T-cell (primary cell): ENCODE data around the gene SIKE1. TPM values are rescaled to one million over a fixed set of nuclear protein-coding genes. Genes with fewer than 3 reads are reported as not detected.
"Not testable (repeated sequence)": the region's sequence is repeated elsewhere in the genome, so short reads cannot be mapped to it uniquely, and the experiment has no call there.

Experiments
- ATAC-seq, 4 experiments: fragments of 200-7000 bp in 3 of 4; fragments of 150-1000 bp in 1 of 4; cut with Tn5 transposase; replicated peaks in 1 of 4; 1 replicate in 3 of 4; 2 replicates in 1 of 4; pipeline ENCODE4 v1.10.0; 2021; ENCODE audit warnings: moderate library complexity in 3 of 4, mild to moderate bottlenecking in 2 of 4, moderate number of reproducible peaks in 1 of 4
- CTCF ChIA-PET, 2 donors: fragments of 300-600 bp; sonication (Branson Sonifier 250); formaldehyde crosslinking; loops; one replicate each; lab custom pipeline; 2022; ENCODE audit warnings: antibody characterized with exemption in 2 of 2; lab: Charles Lee
- POLR2A ChIA-PET, 2 donors: fragments of 300-600 bp; sonication (Branson Sonifier 250); formaldehyde crosslinking; loops; one replicate each; lab custom pipeline; 2022; ENCODE audit warnings: antibody characterized with exemption in 2 of 2; lab: Charles Lee
- DNase-seq, 35 experiments: peaks; one replicate each; pipeline versions ENCODE4 v3.0.0 to v3.0.0-alpha.2; 2013 to 2023
- H3K27ac ChIP-seq: one replicate; pipeline ENCODE4 v1.5.1; 2013; ENCODE audit warnings: low read length
- H3K27me3 ChIP-seq, 2 experiments: replicated peaks in 1 of 2; 1 replicate in 1 of 2; 2 replicates in 1 of 2; pipeline versions ENCODE4 v1.6.1 to v1.7.0; 2013; ENCODE audit warnings: low read length in 1 of 2, mixed read lengths in 1 of 2; ENCODE audit not compliant: control insufficient read depth in 2 of 2, insufficient read depth in 2 of 2; ENCODE audit errors: extremely low read depth in 1 of 2
- H3K36me3 ChIP-seq, 2 donors: 1 replicate in 1 of 2; 2 replicates in 1 of 2; pipeline versions ENCODE4 v1.6.1 to v1.7.0; 2013; ENCODE audit warnings: low read length in 1 of 2; ENCODE audit not compliant: control insufficient read depth in 2 of 2, insufficient read depth in 1 of 2; ENCODE audit errors: extremely low read depth in 1 of 2
- H3K4me1 ChIP-seq, 2 experiments: 1 replicate in 1 of 2; 2 replicates in 1 of 2; pipeline versions ENCODE4 v1.6.1 to v1.7.0; 2013; ENCODE audit warnings: low read length in 2 of 2, mixed read lengths in 1 of 2; ENCODE audit not compliant: insufficient read depth in 2 of 2, control insufficient read depth in 1 of 2; ENCODE audit errors: extremely low read depth in 1 of 2
- H3K4me3 ChIP-seq, 2 donors: 1 replicate in 1 of 2; 2 replicates in 1 of 2; pipeline versions ENCODE4 v1.5.1 to v1.7.0; 2013; ENCODE audit warnings: mild to moderate bottlenecking in 2 of 2, low read length in 1 of 2, moderate library complexity in 1 of 2; ENCODE audit not compliant: control insufficient read depth in 1 of 2; ENCODE audit errors: extremely low read depth in 1 of 2
- H3K9me3 ChIP-seq: 2 replicates; pipeline ENCODE4 v1.7.0; 2013
- H3K27ac Mint-ChIP-seq, 2 donors: one replicate each; pipeline ENCODE4 v1.8.0; 2020 to 2021; ENCODE audit warnings: mild to moderate bottlenecking in 2 of 2, mixed read lengths in 2 of 2
- H3K27me3 Mint-ChIP-seq, 2 donors: one replicate each; pipeline ENCODE4 v1.8.0; 2021 to 2022; ENCODE audit warnings: mixed read lengths in 2 of 2
- H3K36me3 Mint-ChIP-seq: one replicate; pipeline ENCODE4 v1.8.0; 2021; ENCODE audit warnings: mixed read lengths
- H3K4me1 Mint-ChIP-seq, 3 donors: one replicate each; pipeline ENCODE4 v1.8.0; 2020 to 2022; ENCODE audit warnings: mixed read lengths in 3 of 3, mild to moderate bottlenecking in 1 of 3
- H3K4me3 Mint-ChIP-seq, 3 donors: one replicate each; pipeline ENCODE4 v1.8.0; 2020 to 2022; ENCODE audit warnings: mild to moderate bottlenecking in 3 of 3, mixed read lengths in 3 of 3, moderate library complexity in 3 of 3
- H3K9me3 Mint-ChIP-seq, 3 donors: one replicate each; pipeline ENCODE4 v1.8.0; 2020 to 2022; ENCODE audit warnings: mixed read lengths in 3 of 3
- WGBS: methylation state at CpG from one replicate; pipeline ENCODE4 v1.1.5; 2013; ENCODE audit warnings: missing lambda C conversion rate; ENCODE audit not compliant: insufficient coverage; 5-methylcytosine and 5-hydroxymethylcytosine counted together
- total RNA-seq, 35 experiments: library from RNA in 6 of 35; stranded (reverse) in 6 of 35; fragments of 120-200 nt in 1 of 35; gene quantifications; one replicate each; pipeline versions ENCODE4 v1.2.1 to v1.2.4 and lab custom pipeline; 2013 to 2026

SIKE1 gene
- total RNA-seq, 5 donors from 2014 or later (not counting 1 experiment from before 2014, with no cell fraction given): 46.4 to 51.2 (median 49.0) TPM

- Mint-ChIP-seq H3K9me3 (no peaks in the 10 kb centered on the region), H3K27me3 (peaks cover 0 to 2% of the 10 kb centered on the region in 2 donors), H3K27ac (peak overlapping the region; percentile 98 to 100), H3K4me1 (peaks cover 31 to 42% (median 39%) of the 10 kb centered on the region in 3 donors), H3K36me3 (peaks cover 34% of the 10 kb centered on the region), H3K4me3 (peak overlapping the region; percentile 99 to 100 (median 100))
- peaks cover 0 to 35% of the 10 kb centered on the region in 2 donors for H3K36me3 ChIP-seq
- ChIA-PET CTCF (no interaction called here), POLR2A (interaction anchor here (0.6 to 1.6 kb wide), 3 partner anchors 64 to 86 kb away, joined by 3 to 7 read pairs (median 7); no protein-coding TSS in a partner anchor)
- no peaks in the 10 kb centered on the region for H3K9me3 ChIP-seq
- ATAC-seq (no peak), DNase-seq (no peak)
- H3K4me3 ChIP-seq: peak overlapping the region; percentile 79 to 100
- H3K27ac ChIP-seq: peak overlapping the region; percentile 81
- peaks cover 0 to 2% of the 10 kb centered on the region in 2 experiments for H3K27me3 ChIP-seq
- peaks cover 9 to 13% of the 10 kb centered on the region in 2 experiments for H3K4me1 ChIP-seq
Measured at GRCh38 chr1:114779722-114780121, 763 bp downstream of the SIKE1 start.

GRCh38 chr1:114776726-114777125 is 3.8 kb downstream of the SIKE1 start:
- H3K4me3 Mint-ChIP-seq, ATAC-seq, H3K27me3 Mint-ChIP-seq, DNase-seq, H3K9me3 ChIP-seq, H3K4me3 ChIP-seq, POLR2A ChIA-PET, H3K27ac Mint-ChIP-seq, H3K9me3 Mint-ChIP-seq, H3K27ac ChIP-seq, CTCF ChIA-PET, H3K27me3 ChIP-seq: not testable (repeated sequence)
- Mint-ChIP-seq H3K36me3 (peaks cover 37% of the 10 kb centered on the region), H3K4me1 (peaks cover 31 to 42% (median 39%) of the 10 kb centered on the region in 3 donors)
- Histone ChIP-seq H3K36me3 (peaks cover 3 to 57% of the 10 kb centered on the region in 2 donors), H3K4me1 (peaks cover 9 to 13% of the 10 kb centered on the region in 2 experiments)
- WGBS: no CpG with 5 or more reads among the region's 4 CpGs

GRCh38 chr1:114771992-114772391 is 8.5 kb downstream of the SIKE1 start:
- no peaks in the 10 kb centered on the region for H3K9me3 Mint-ChIP-seq
- ChIA-PET POLR2A (no interaction called here), CTCF (no interaction called here)
- H3K27ac Mint-ChIP-seq: no peak overlapping the region
- H3K36me3 Mint-ChIP-seq: peaks cover 31% of the 10 kb centered on the region
- no peaks in the 10 kb centered on the region for H3K27me3 Mint-ChIP-seq
- no peaks in the 10 kb centered on the region for H3K4me1 Mint-ChIP-seq
- Histone ChIP-seq H3K27me3 (no peaks in the 10 kb centered on the region), H3K4me1 (peaks cover 0 to 2% of the 10 kb centered on the region in 2 experiments), H3K27ac (no peak overlapping the region), H3K4me3 (no peak overlapping the region), H3K9me3 (no peaks in the 10 kb centered on the region), H3K36me3 (peaks cover 7 to 54% of the 10 kb centered on the region in 2 donors)
- no peak for ATAC-seq
- DNase-seq: no peak
- WGBS: no CpG with 5 or more reads among the region's 1 CpG
- H3K4me3 Mint-ChIP-seq: no peak overlapping the region

GRCh38 chr1:114770989-114771388 is 9.5 kb downstream of the SIKE1 start:
- H3K27me3 ChIP-seq: no peaks in the 10 kb centered on the region
- H3K27me3 Mint-ChIP-seq: no peaks in the 10 kb centered on the region
- peaks cover 24% of the 10 kb centered on the region for H3K36me3 Mint-ChIP-seq
- H3K27ac ChIP-seq: no peak overlapping the region
- no peaks in the 10 kb centered on the region for H3K4me1 Mint-ChIP-seq
- no peaks in the 10 kb centered on the region for H3K4me1 ChIP-seq
- CTCF ChIA-PET: no interaction called here
- no peaks in the 10 kb centered on the region for H3K9me3 ChIP-seq
- DNase-seq: no peak
- no peak for ATAC-seq
- H3K9me3 Mint-ChIP-seq: no peaks in the 10 kb centered on the region
- POLR2A ChIA-PET: interaction anchor here in 1 of 2 donors (0.5 kb wide), 1 partner anchor 33 kb away, joined by 3 read pairs; no protein-coding TSS in a partner anchor
- H3K27ac Mint-ChIP-seq: no peak overlapping the region
- H3K36me3 ChIP-seq: peaks cover 7 to 50% of the 10 kb centered on the region in 2 donors
- WGBS: no CpG with 5 or more reads among the region's 1 CpG
- no peak overlapping the region for H3K4me3 ChIP-seq
- no peak overlapping the region for H3K4me3 Mint-ChIP-seq

- no peak overlapping the region for H3K27ac Mint-ChIP-seq
Measured at GRCh38 chr1:114764689-114765088, 15.8 kb downstream of the SIKE1 start.

GRCh38 chr1:114758256-114758832 is 22.1 kb downstream of the SIKE1 start:
- no peaks in the 10 kb centered on the region for H3K27me3 ChIP-seq
- 83% methylated on average over 1 of the region's 6 CpGs for WGBS
- DNase-seq (no peak), ATAC-seq (no peak)
- Mint-ChIP-seq H3K9me3 (peaks cover 0 to 4% (median 3%) of the 10 kb centered on the region in 3 donors), H3K4me1 (peaks cover 44 to 50% (median 48%) of the 10 kb centered on the region in 3 donors), H3K4me3 (peak overlapping the region; percentile 99 to 100 (median 99)), H3K36me3 (peaks cover 6% of the 10 kb centered on the region), H3K27me3 (no peaks in the 10 kb centered on the region), H3K27ac (peak overlapping the region; percentile 99)
- H3K4me1 ChIP-seq: peaks cover 23 to 37% of the 10 kb centered on the region in 2 experiments
- H3K36me3 ChIP-seq: no peaks in the 10 kb centered on the region
- ChIA-PET CTCF (interaction anchor here in 1 of 2 donors (2.0 kb wide), 1 partner anchor 22 kb away, joined by 6 read pairs; the partner anchor contains the start of gene SIKE1), POLR2A (no interaction called here)
- H3K9me3 ChIP-seq: no peaks in the 10 kb centered on the region
- peak overlapping the region; percentile 99 to 100 for H3K4me3 ChIP-seq
- peak overlapping the region; percentile 100 for H3K27ac ChIP-seq

More at GRCh38 chr1:114764689-114765088, 15.8 kb downstream of the SIKE1 start:
- DNase-seq (no peak), ATAC-seq (no peak)
- Mint-ChIP-seq H3K36me3 (peaks cover 13% of the 10 kb centered on the region), H3K27me3 (no peaks in the 10 kb centered on the region), H3K4me1 (no peaks in the 10 kb centered on the region), H3K9me3 (peaks cover 0 to 6% (median 5%) of the 10 kb centered on the region in 3 donors), H3K4me3 (no peak overlapping the region)
- H3K36me3 ChIP-seq: peaks cover 0 to 4% of the 10 kb centered on the region in 2 donors
- 100% methylated on average over 2 of the region's 4 CpGs for WGBS
- POLR2A ChIA-PET: interaction anchor here (0.6 to 0.7 kb wide), 3 partner anchors 38 to 1850 kb away, joined by 3 to 8 read pairs (median 4); no protein-coding TSS in a partner anchor
- no peak overlapping the region for H3K27ac ChIP-seq
- H3K27me3 ChIP-seq: no peaks in the 10 kb centered on the region
- CTCF ChIA-PET: no interaction called here
- H3K4me1 ChIP-seq: no peaks in the 10 kb centered on the region
- no peaks in the 10 kb centered on the region for H3K9me3 ChIP-seq
- H3K4me3 ChIP-seq: no peak overlapping the region
